NCI-H128 (cell line): ENCODE data around the gene KLHL3.

Experiments
- DNase-seq: peaks from one replicate; lab custom pipeline; 2025; ENCODE audit not compliant: unreplicated experiment; lab: John Stamatoyannopoulos, UW

Gene KLHL3

GRCh38 chr5:137583129-137583528 is 152.8 kb downstream of the KLHL3 start:
- DNase-seq: no peak

- DNase-seq: no peak
Observed at GRCh38 chr5:137582218-137582617, 153.7 kb downstream of the KLHL3 start.

GRCh38 chr5:137581776-137582175 is 154.1 kb downstream of the KLHL3 start:
- DNase-seq: no peak

- no peak for DNase-seq
Observed at GRCh38 chr5:137580030-137580429, 155.9 kb downstream of the KLHL3 start.

GRCh38 chr5:137575847-137576246 is 160.0 kb downstream of the KLHL3 start:
- DNase-seq: no peak

- no peak for DNase-seq
Observed at GRCh38 chr5:137575211-137575610, 160.7 kb downstream of the KLHL3 start.

- DNase-seq: no peak
Observed at GRCh38 chr5:137573376-137573775, 162.5 kb downstream of the KLHL3 start.

GRCh38 chr5:137572042-137572695 is 163.7 kb downstream of the KLHL3 start:
- no peak for DNase-seq

GRCh38 chr5:137570070-137570469 is 165.8 kb downstream of the KLHL3 start:
- DNase-seq: no peak
